Uterus (tissue), 2 donors: ENCODE results near the gene DCC.

Source experiments
- POLR2A ChIP-seq, 2 donors: fragments of 450-650 bp; IDR thresholded peaks; one replicate each; pipeline ENCODE4 v1.6.1; 2016; ENCODE audit warnings: antibody characterized with exemption in 2 of 2, mild to moderate bottlenecking in 1 of 2, moderate library complexity in 1 of 2
- TF ChIP-seq, protein P1 (sequence below), 4 experiments: fragments of 200-600 bp in 2 of 4; fragments of 450-650 bp in 2 of 4; sonication (generic) in 2 of 4; IDR thresholded peaks; one replicate each; pipeline ENCODE4 v1.5.1; 2016 to 2019; ENCODE audit warnings: antibody characterized with exemption in 4 of 4, mild to moderate bottlenecking in 2 of 4, moderate library complexity in 1 of 4

DNA sequence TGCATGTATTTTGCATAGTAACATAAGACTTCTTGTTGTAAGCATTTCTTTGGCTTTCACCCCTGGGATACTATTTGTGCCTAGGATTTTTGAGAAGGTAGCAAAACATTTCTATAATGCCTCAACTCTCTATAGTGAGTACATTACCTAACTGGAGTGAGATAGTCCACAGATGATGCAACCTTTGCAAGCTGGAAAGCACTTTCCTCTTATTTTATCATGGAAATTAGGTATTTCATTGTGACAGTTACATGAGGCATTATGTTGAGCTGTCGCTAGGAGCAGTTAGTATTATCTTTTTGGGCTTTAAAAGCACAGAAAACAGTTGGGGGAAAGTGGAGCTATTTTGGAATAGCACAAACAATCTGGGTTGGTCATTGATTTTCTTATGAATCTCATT is 786.2 kb downstream of the DCC start:
- TF ChIP-seq, protein P1, sequence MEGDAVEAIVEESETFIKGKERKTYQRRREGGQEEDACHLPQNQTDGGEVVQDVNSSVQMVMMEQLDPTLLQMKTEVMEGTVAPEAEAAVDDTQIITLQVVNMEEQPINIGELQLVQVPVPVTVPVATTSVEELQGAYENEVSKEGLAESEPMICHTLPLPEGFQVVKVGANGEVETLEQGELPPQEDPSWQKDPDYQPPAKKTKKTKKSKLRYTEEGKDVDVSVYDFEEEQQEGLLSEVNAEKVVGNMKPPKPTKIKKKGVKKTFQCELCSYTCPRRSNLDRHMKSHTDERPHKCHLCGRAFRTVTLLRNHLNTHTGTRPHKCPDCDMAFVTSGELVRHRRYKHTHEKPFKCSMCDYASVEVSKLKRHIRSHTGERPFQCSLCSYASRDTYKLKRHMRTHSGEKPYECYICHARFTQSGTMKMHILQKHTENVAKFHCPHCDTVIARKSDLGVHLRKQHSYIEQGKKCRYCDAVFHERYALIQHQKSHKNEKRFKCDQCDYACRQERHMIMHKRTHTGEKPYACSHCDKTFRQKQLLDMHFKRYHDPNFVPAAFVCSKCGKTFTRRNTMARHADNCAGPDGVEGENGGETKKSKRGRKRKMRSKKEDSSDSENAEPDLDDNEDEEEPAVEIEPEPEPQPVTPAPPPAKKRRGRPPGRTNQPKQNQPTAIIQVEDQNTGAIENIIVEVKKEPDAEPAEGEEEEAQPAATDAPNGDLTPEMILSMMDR (IDR thresholded peaks at IDR 0.05), result no peak
- no peak for TF ChIP-seq POLR2A (IDR thresholded peaks at IDR 0.05)
